Left lung (tissue), 10 donors: ENCODE data around the gene ACOX2. TPM values are rescaled to one million over a fixed set of nuclear protein-coding genes. Genes with fewer than 3 reads are reported as not detected.

Experiments
- ATAC-seq: fragments of 200-7000 bp; cut with Tn5 transposase; one replicate; pipeline ENCODE4 v1.9.1; 2020; ENCODE audit warnings: moderate library complexity
- DNase-seq, 4 donors: peaks; one replicate each; pipeline ENCODE4 v3.0.0-alpha.2; 2013 to 2020
- H3K27ac ChIP-seq, 2 donors: fragments of 200-600 bp; sonication (generic) in 1 of 2; one replicate each; pipeline versions ENCODE4 v1.5.0 to v1.8.0; 2020 to 2021
- H3K27me3 ChIP-seq, 2 donors: fragments of 200-600 bp; sonication (generic) in 1 of 2; one replicate each; pipeline versions ENCODE4 v1.5.0 to v1.8.0; 2020 to 2021
- H3K36me3 ChIP-seq, 2 donors: fragments of 200-600 bp; sonication (generic) in 1 of 2; one replicate each; pipeline versions ENCODE4 v1.5.0 to v1.8.0; 2020 to 2021
- H3K4me1 ChIP-seq, 2 donors: fragments of 200-600 bp; one replicate each; pipeline ENCODE4 v1.8.0; 2021
- H3K4me3 ChIP-seq, 2 donors: fragments of 200-600 bp; sonication (generic) in 1 of 2; one replicate each; pipeline versions ENCODE4 v1.5.0 to v1.8.0; 2020 to 2021; ENCODE audit warnings: mild to moderate bottlenecking in 1 of 2
- H3K9me3 ChIP-seq, 2 donors: fragments of 200-600 bp; sonication (generic) in 1 of 2; one replicate each; pipeline versions ENCODE4 v1.5.0 to v1.8.0; 2020 to 2021
- intact Hi-C, 2 donors: fragments of 100-400 bp; cut with DNase I; formaldehyde crosslinking; loops; one replicate each; pipeline versions ENCODE4 v1.11.2 to v1.14.2; 2022
- polyA plus RNA-seq, 6 donors: library from polyadenylated mRNA; unstranded; fragments of 120-200 nt; gene quantifications; one replicate each; pipeline ENCODE4 v1.2.1, GENCODE V29; 2013; ENCODE audit not compliant: insufficient read length in 6 of 6
- total RNA-seq, 2 donors: library from RNA; stranded (reverse); fragmentation: NEBNext Ultra II Directional; extraction: Animal tissue kit (Norgen Biotek cat#: 25700); gene quantifications; one replicate each; pipeline ENCODE4 v1.2.1, GENCODE V29; 2021
- TF ChIP-seq, protein P1 (sequence below), 2 donors: fragments of 200-600 bp; sonication (generic) in 1 of 2; IDR thresholded peaks; one replicate each; pipeline versions ENCODE4 v1.5.0 to v1.8.0; 2021; ENCODE audit warnings: antibody characterized with exemption in 2 of 2
- donor health status: DM: no; HTN: yes; CAD: no.
- donor health status: DM: no; HTN: no; CAD: no.

Gene ACOX2
- total and polyA plus RNA-seq, 8 donors: 9.8 to 58.1 (median 42.8) TPM

GRCh38 chr3:58568572-58569286 lies 31.7 kb upstream of the ACOX2 start:
- H3K4me1 ChIP-seq: peaks cover 2 to 28% of the 10 kb centered on the region in 2 donors
- peak; percentile 89 for ATAC-seq
- H3K4me3 ChIP-seq: no peak overlapping the region
- H3K36me3 ChIP-seq: peaks cover 0 to 29% of the 10 kb centered on the region in 2 donors
- H3K9me3 ChIP-seq: no peaks in the 10 kb centered on the region
- no peaks in the 10 kb centered on the region for H3K27me3 ChIP-seq
- H3K27ac ChIP-seq: no peak overlapping the region
- intact Hi-C loops: no loop called here
- DNase-seq: peak; percentile 51 to 90 (median 72)
- TF ChIP-seq, protein P1, sequence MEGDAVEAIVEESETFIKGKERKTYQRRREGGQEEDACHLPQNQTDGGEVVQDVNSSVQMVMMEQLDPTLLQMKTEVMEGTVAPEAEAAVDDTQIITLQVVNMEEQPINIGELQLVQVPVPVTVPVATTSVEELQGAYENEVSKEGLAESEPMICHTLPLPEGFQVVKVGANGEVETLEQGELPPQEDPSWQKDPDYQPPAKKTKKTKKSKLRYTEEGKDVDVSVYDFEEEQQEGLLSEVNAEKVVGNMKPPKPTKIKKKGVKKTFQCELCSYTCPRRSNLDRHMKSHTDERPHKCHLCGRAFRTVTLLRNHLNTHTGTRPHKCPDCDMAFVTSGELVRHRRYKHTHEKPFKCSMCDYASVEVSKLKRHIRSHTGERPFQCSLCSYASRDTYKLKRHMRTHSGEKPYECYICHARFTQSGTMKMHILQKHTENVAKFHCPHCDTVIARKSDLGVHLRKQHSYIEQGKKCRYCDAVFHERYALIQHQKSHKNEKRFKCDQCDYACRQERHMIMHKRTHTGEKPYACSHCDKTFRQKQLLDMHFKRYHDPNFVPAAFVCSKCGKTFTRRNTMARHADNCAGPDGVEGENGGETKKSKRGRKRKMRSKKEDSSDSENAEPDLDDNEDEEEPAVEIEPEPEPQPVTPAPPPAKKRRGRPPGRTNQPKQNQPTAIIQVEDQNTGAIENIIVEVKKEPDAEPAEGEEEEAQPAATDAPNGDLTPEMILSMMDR (IDR thresholded peaks at IDR 0.05): peak; percentile 78 to 95

DNA sequence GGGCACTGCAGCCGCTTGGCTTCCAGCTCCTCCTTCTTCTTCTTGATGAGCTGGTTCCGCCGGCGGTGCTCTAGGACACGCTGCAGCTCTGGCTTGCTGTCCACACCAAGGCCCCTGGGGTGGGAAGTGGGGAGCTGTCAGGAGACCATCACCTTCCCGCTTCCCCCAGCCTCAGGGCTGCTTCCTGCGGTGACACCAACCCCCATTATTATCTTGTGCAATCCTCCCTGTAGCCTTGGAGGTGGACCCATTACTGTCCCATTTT lies 30.2 kb upstream of the ACOX2 start:
- no peak overlapping the region for H3K4me3 ChIP-seq
- H3K27ac ChIP-seq: no peak overlapping the region
- TF ChIP-seq, protein P1 (IDR thresholded peaks at IDR 0.05): no peak
- H3K36me3 ChIP-seq: peaks cover 0 to 33% of the 10 kb centered on the region in 2 donors
- H3K27me3 ChIP-seq: no peaks in the 10 kb centered on the region
- intact Hi-C loops: no loop called here
- H3K9me3 ChIP-seq: no peaks in the 10 kb centered on the region
- ATAC-seq (no peak), DNase-seq (no peak)
- H3K4me1 ChIP-seq: peaks cover 0 to 14% of the 10 kb centered on the region in 2 donors

DNA sequence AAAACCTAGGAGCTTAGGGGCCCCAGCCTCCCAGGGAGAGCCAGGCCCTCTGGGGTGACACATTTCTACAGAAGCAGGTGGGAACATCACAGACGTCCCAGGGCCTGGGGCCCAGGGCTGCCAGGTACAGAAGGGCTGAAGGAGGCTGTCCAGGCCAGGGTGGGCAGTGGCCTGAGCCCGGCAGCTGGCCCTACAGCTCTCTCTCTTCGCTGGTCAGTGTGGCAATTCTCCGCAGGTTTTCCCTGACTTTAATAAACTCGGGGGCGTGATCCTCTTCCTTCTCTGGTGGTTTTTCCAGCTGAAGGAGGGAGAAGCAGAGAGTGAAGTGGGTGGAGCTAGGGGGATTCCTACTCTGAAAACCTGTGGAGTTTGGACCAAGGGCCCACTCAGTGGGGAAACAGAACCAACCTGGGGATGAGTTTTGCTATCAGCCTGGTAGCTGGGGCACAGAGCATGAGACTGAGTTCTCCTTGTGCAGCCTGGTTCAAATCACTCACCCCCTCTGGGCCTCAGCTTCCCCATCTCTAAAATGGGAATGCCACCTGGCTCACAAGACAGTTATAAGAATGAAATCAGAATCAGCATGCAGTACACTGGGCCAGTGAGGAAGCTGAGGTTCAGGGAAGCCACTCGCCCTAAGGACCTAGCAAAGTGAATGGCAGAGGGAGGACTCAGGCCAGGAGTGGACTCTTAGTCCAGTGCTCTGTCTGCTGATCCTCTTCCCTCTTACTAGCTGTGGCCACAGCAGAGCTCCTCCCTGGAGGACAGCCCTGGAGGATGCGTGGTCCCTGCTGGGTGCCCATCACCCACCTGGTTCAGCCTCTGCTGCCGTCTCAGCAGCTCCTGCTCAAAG lies 29.6 kb upstream of the ACOX2 start:
- Histone ChIP-seq H3K27me3 (no peaks in the 10 kb centered on the region), H3K36me3 (peaks cover 0 to 37% of the 10 kb centered on the region in 2 donors), H3K4me3 (no peak overlapping the region), H3K9me3 (no peaks in the 10 kb centered on the region), H3K4me1 (peaks cover 0 to 12% of the 10 kb centered on the region in 2 donors), H3K27ac (no peak overlapping the region)
- TF ChIP-seq, protein P1 (IDR thresholded peaks at IDR 0.05): no peak
- intact Hi-C loops: no loop called here
- ATAC-seq (no peak), DNase-seq (no peak)

DNA sequence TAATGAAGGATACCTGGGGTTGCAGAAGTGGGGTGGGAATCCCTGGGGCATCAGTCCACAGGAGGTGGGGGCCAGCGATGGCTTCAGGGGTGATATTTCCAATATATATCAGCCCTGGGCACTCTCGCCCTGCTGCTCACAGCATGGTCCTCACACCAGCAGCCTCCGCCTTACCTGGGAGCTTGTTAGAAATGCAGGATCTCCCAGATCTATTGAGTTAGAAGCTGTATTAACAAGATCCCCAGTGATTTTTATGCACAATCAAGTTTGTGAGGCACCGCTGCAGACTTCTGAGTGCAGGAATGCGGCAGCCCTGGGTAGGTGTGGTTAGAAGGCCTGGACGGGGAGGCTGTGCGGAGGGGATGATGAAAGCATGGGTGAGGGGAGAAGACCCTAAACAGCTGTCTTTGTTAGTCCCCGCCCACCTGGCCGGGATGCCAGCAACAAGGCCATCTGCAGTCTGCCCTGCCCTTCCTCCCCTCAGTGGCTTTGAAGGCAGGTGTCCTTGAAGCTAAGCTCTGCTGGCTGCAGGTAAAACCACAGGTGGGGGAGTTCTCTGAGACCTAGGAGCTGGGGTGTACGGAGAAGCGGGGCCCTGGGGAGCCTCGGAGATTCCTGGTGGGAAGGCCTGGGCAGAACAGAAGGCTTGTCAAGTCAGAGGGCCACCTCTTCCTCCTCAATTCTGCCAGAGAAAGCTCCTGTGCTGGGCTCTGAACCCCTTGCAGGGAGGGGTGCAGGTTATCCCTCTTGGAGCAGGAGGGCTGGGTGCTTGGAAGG lies 28.8 kb upstream of the ACOX2 start:
- Histone ChIP-seq H3K4me1 (peaks cover 0 to 7% of the 10 kb centered on the region in 2 donors), H3K4me3 (no peak overlapping the region), H3K27me3 (no peaks in the 10 kb centered on the region), H3K27ac (no peak overlapping the region), H3K9me3 (no peaks in the 10 kb centered on the region), H3K36me3 (peaks cover 0 to 38% of the 10 kb centered on the region in 2 donors)
- DNase-seq (no peak), ATAC-seq (no peak)
- TF ChIP-seq, protein P1 (IDR thresholded peaks at IDR 0.05): no peak
- intact Hi-C loops: no loop called here
